MM.1S (cell line): Measurements from ENCODE around the gene SSC5D.

Experiments used
- CTCF ChIP-seq: fragments of 300-600 bp; sonication (generic); IDR thresholded peaks from 2 replicates; pipeline ENCODE4 v1.5.1; 2016; ENCODE audit warnings: antibody characterized with exemption, low read length, mixed read lengths
- EZH2 ChIP-seq: fragments of 300-600 bp; sonication (generic); optimal IDR thresholded peaks from 2 replicates; pipeline ENCODE3; 2017; ENCODE audit warnings: low read depth, mild to moderate bottlenecking, antibody characterized with exemption, low read length, mixed read lengths
- EZH2phosphoT487 ChIP-seq: fragments of 300-600 bp; sonication (generic); IDR thresholded peaks from 2 replicates; pipeline ENCODE4 v1.6.1; 2018; ENCODE audit warnings: antibody characterized with exemption, low read length

GRCh38 chr19:55449469-55449868 lies 38.8 kb upstream of the SSC5D start:
- TF ChIP-seq EZH2 (no peak), CTCF (no peak), EZH2phosphoT487 (no peak)
